Cardiac muscle cell (in vitro differentiated cells and primary cell): ENCODE results near the gene PYGB. TPM values are rescaled to one million over a fixed set of nuclear protein-coding genes. Genes with fewer than 3 reads are reported as not detected.
"Not testable (repeated sequence)": the region's sequence is repeated elsewhere in the genome, so short reads cannot be mapped to it uniquely, and the experiment has no call there.

Source experiments
- DNase-seq, 2 donors: peaks; one replicate each; pipeline versions ENCODE4 v3.0.0 to v3.0.0-alpha.2; 2010 to 2017; ENCODE audit warnings: low read depth in 1 of 2, low spot score in 1 of 2
- H3K27ac ChIP-seq: fragments of 200-600 bp; sonication (generic); 2 replicates; pipeline ENCODE4 v1.5.1; 2016
- H3K27me3 ChIP-seq: fragments of 200-600 bp; sonication (generic); 2 replicates; pipeline ENCODE4 v1.6.0; 2016; ENCODE audit warnings: control low read depth
- H3K36me3 ChIP-seq: fragments of 200-600 bp; sonication (generic); 2 replicates; pipeline ENCODE4 v1.5.1; 2016; ENCODE audit warnings: control low read depth
- H3K4me1 ChIP-seq: fragments of 200-600 bp; sonication (generic); 2 replicates; pipeline ENCODE4 v1.8.1; 2017; ENCODE audit warnings: low read depth, mild to moderate bottlenecking, mixed run types
- H3K4me3 ChIP-seq: fragments of 200-600 bp; sonication (generic); 2 replicates; pipeline ENCODE4 v1.5.1; 2016; ENCODE audit warnings: mild to moderate bottlenecking
- H3K9me3 ChIP-seq: fragments of 200-600 bp; sonication (generic); 2 replicates; pipeline ENCODE4 v1.5.1; 2017; ENCODE audit warnings: low read depth, mild to moderate bottlenecking, control low read depth
- polyA plus RNA-seq: library from polyadenylated mRNA; unstranded; fragments of >200 nt; fragmentation: Nextera tagmentation; extraction: Ambion mirVana; gene quantifications from 2 replicates; pipeline ENCODE4 v1.2.1, GENCODE V29; 2016
- total RNA-seq: library from RNA; depleted of rRNA; stranded (reverse); fragments of >200 nt; gene quantifications from 2 replicates; pipeline ENCODE4 v1.2.3, GENCODE V29; 2016
- TF ChIP-seq, protein P1 (sequence below): IDR thresholded peaks from 2 replicates; pipeline ENCODE4 v1.5.1; 2012; ENCODE audit warnings: low read depth, mild to moderate bottlenecking, low read length

Gene PYGB
- total and polyA plus RNA-seq, 2 experiments from 2014 or later, result 192 to 243 TPM

DNA sequence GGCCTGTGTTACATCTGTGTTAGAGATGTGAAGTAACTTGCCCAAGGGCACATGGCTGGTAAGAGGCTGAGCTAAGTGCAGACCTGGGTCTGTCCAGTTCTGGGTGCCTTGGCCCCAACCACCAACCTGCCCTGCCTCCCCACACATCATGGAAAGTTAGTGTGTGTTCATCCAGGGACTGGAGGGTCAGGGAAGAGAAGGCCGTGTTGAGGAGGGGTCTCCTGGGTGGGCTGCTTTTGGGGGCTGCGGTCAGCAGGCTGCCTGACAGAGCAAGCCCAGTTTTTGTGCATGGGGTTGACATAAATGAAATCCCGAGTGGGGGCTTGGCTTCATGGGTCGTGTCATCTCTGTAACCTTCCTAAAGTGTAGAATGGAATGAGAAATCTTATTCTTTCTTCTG is 10.9 kb downstream of the PYGB start:
- H3K36me3 ChIP-seq, result peaks cover 13% of the 10 kb centered on the region
- TF ChIP-seq, protein P1, sequence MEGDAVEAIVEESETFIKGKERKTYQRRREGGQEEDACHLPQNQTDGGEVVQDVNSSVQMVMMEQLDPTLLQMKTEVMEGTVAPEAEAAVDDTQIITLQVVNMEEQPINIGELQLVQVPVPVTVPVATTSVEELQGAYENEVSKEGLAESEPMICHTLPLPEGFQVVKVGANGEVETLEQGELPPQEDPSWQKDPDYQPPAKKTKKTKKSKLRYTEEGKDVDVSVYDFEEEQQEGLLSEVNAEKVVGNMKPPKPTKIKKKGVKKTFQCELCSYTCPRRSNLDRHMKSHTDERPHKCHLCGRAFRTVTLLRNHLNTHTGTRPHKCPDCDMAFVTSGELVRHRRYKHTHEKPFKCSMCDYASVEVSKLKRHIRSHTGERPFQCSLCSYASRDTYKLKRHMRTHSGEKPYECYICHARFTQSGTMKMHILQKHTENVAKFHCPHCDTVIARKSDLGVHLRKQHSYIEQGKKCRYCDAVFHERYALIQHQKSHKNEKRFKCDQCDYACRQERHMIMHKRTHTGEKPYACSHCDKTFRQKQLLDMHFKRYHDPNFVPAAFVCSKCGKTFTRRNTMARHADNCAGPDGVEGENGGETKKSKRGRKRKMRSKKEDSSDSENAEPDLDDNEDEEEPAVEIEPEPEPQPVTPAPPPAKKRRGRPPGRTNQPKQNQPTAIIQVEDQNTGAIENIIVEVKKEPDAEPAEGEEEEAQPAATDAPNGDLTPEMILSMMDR, result no peak
- DNase-seq, result no peak
- H3K27ac ChIP-seq, result no peak overlapping the region
- no peaks in the 10 kb centered on the region for H3K27me3 ChIP-seq
- no peaks in the 10 kb centered on the region for H3K9me3 ChIP-seq
- H3K4me3 ChIP-seq, result no peak overlapping the region
- H3K4me1 ChIP-seq, result peaks cover 45% of the 10 kb centered on the region

DNA sequence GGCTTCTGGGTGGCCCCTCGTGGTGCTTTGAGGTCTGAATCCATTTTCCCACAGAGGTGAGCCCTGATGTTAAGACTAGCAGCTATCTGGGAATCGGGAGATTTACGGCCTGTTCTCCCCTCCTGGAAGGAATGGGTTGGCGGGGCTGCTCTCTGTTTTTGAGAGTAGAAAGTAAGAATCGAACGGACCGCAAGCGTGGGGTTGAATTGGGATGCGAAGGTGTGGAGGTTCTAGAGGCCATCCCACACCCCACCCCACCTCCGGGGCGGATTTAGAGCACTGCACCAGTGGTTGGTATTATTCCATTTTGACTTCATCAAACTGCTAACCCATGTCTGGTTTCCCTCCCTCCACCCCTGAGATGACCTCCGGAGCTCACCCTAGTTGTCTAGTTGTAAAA is 11.5 kb downstream of the PYGB start:
- Histone ChIP-seq H3K4me1 (peaks cover 39% of the 10 kb centered on the region), H3K36me3 (peaks cover 13% of the 10 kb centered on the region), H3K9me3 (no peaks in the 10 kb centered on the region), H3K4me3 (no peak overlapping the region), H3K27me3 (no peaks in the 10 kb centered on the region), H3K27ac (no peak overlapping the region)
- TF ChIP-seq, protein P1, result no peak
- DNase-seq, result no peak

DNA sequence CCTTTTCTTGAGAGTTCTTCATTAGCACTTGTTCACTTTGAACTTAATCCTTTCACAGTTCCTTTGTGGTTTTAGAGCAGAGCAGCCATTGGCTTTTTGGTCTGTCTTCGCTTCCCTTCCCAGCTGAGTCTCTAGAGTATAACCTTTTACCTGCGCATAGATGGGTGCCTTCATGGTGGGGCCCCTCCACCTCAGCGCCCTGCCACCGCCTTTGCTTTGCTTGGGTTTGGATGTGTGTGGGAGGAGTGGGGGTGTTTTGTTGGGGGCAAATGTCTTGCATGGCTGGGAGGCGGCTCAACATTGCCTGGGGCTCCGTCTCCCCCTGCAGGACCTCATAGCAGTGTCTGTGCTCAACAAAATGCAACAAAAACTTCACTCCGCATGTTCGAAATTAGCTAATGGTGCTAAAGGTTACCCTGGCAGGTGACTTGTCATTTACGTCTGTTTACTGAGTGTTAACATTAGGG is 11.9 kb downstream of the PYGB start:
- H3K36me3 ChIP-seq, result peaks cover 13% of the 10 kb centered on the region
- TF ChIP-seq, protein P1, result no peak
- no peaks in the 10 kb centered on the region for H3K27me3 ChIP-seq
- H3K4me1 ChIP-seq, result peaks cover 35% of the 10 kb centered on the region
- DNase-seq, result no peak
- no peak overlapping the region for H3K4me3 ChIP-seq
- H3K27ac ChIP-seq, result no peak overlapping the region
- no peaks in the 10 kb centered on the region for H3K9me3 ChIP-seq

DNA sequence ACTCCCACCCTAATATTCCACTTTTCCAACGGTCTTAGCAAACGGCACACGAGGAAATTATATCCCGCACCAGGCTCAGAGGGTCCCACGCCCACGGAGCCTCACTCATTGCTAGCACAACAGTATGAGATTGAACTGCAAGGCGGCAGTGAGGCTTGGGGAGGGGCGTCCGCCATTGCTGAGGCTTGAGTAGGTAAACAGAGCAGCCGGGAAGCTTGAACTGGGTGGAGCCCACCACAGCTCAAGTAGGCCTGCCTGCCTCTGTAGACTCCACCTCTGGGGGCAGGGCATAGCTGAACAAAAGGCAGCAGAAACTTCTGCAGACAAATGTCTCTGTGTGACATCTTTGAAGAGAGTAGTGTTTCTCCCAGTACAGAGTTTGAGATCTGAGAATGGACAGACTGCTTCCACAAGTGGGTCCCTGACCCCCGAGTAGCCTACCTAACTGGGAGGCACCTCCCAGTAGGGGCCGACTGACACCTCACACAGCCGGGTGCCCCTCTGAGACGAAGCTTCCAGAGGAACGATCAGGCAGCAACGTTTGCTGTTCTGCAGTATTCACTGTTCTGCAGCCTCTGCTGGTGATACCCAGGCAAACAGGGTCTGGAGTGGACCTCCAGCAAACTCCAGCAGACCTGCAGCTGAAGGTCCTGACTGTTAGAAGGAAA is 13.0 kb downstream of the PYGB start:
- H3K27ac ChIP-seq, H3K9me3 ChIP-seq, H3K4me3 ChIP-seq, H3K27me3 ChIP-seq, DNase-seq: not testable (repeated sequence)
- H3K36me3 ChIP-seq, result peaks cover 13% of the 10 kb centered on the region
- H3K4me1 ChIP-seq, result peaks cover 24% of the 10 kb centered on the region

DNA sequence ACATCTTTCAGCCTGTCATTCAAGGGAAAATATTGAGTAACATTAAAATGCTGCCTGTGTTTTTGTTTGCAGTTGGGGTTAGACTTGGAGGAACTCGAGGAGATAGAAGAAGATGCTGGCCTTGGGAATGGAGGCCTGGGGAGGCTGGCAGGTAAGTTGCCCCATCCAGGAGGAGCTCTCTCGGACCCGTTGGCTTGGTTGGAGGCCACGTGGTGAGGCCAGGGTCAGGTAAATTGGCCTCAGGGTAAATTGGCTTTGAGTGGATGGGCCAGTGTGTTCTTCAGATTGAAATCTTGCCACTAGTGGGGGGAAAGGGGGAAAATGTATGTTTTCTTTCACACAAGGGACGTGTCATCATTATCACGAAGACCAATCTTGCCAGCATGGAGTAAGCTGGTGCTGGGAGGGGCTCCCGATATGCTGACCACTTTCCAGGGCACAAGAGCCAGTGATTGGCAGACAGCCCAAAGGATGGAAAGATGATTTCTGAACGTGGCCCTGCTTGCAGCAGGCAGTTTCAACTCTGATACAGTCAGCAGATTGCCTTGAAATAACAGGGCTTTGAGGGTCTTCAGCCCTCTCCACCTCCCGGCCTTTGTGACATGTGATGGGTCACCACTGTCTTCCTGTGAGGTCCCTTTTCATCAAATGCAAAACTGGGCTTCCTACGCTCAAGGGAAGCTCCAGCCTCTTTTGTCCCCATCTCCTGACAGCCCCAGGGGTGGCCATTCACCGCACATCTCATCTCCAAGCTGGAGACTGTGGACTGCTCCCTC is 21.4 kb downstream of the PYGB start:
- no peak for DNase-seq
- no peak overlapping the region for H3K4me3 ChIP-seq
- no peak overlapping the region for H3K27ac ChIP-seq
- TF ChIP-seq, protein P1, result no peak
- no peaks in the 10 kb centered on the region for H3K4me1 ChIP-seq
- H3K36me3 ChIP-seq, result peaks cover 25% of the 10 kb centered on the region
- H3K9me3 ChIP-seq, result no peaks in the 10 kb centered on the region
- H3K27me3 ChIP-seq, result no peaks in the 10 kb centered on the region

DNA sequence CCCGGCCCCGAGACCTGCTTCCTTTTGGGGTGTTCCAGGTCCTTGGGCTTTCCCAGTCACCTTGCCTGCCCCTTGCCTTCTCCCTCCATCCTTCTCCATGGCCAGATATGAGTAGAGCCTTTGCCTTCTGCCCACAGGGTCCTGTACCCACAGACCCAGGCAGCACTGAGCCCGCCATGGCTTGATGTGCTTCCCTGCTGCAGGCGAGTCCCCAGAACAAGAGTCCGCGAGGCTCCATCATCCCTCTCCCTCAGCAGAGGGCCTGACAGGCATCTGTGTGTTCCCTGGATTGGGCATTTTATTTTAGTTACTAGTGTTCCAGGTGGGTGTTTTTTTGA is 21.9 kb downstream of the PYGB start:
- no peaks in the 10 kb centered on the region for H3K27me3 ChIP-seq
- no peaks in the 10 kb centered on the region for H3K9me3 ChIP-seq
- H3K36me3 ChIP-seq, result peaks cover 30% of the 10 kb centered on the region
- DNase-seq, result no peak
- no peak overlapping the region for H3K4me3 ChIP-seq
- no peak overlapping the region for H3K27ac ChIP-seq
- TF ChIP-seq, protein P1, result no peak
- H3K4me1 ChIP-seq, result no peaks in the 10 kb centered on the region
